ENCODE results near the gene TSPAN2.

- TF ChIP-seq CTCF (IDR thresholded peaks at IDR 0.05; ENCODE audit: poor library complexity, severe bottlenecking) (no peak), EZH2 (IDR thresholded peaks at IDR 0.05; ENCODE audit: borderline replicate concordance, insufficient read depth, low read length, poor library complexity, severe bottlenecking) (no peak)
These were observed 47.4 kb upstream of the TSPAN2 start for GRCh38 chr1:115136706-115137105.

Measured in neural cell (in vitro differentiated cells).